Measurements from ENCODE around the gene CAMK2A.
"Not testable (repeated sequence)": the region's sequence is repeated elsewhere in the genome, so short reads cannot be mapped to it uniquely, and the experiment has no call there.

Gene CAMK2A

GRCh38 chr5:150239099-150239793 is 50.3 kb downstream of the CAMK2A start:
- no peak overlapping the region for H3K4me3 ChIP-seq (ENCODE audit: low read depth, low read length)
- no peak for DNase-seq (ENCODE audit: low read depth)
- no peak for TF ChIP-seq CTCF (conservative IDR thresholded peaks at IDR 0.05; ENCODE audit: low read depth, low read length)

GRCh38 chr5:150238646-150239045 is 50.9 kb downstream of the CAMK2A start:
- TF ChIP-seq CTCF (conservative IDR thresholded peaks at IDR 0.05; ENCODE audit: low read depth, low read length), result no peak
- DNase-seq (ENCODE audit: low read depth), result no peak
- H3K4me3 ChIP-seq (ENCODE audit: low read depth, low read length), result no peak overlapping the region

GRCh38 chr5:150236981-150237754 is 52.4 kb downstream of the CAMK2A start:
- no peak overlapping the region for H3K4me3 ChIP-seq (ENCODE audit: low read depth, low read length)
- DNase-seq (ENCODE audit: low read depth), result no peak
- TF ChIP-seq CTCF (conservative IDR thresholded peaks at IDR 0.05; ENCODE audit: low read depth, low read length), result no peak

GRCh38 chr5:150236313-150236712 is 53.3 kb downstream of the CAMK2A start:
- TF ChIP-seq CTCF (conservative IDR thresholded peaks at IDR 0.05; ENCODE audit: low read depth, low read length), result no peak
- DNase-seq (ENCODE audit: low read depth), result no peak
- H3K4me3 ChIP-seq (ENCODE audit: low read depth, low read length), result no peak overlapping the region

- no peak for TF ChIP-seq CTCF (conservative IDR thresholded peaks at IDR 0.05; ENCODE audit: low read depth, low read length)
- DNase-seq (ENCODE audit: low read depth), result no peak
- H3K4me3 ChIP-seq (ENCODE audit: low read depth, low read length), result no peak overlapping the region
These were observed 54.1 kb downstream of the CAMK2A start for GRCh38 chr5:150235500-150235854.

GRCh38 chr5:150234576-150235499 is 54.7 kb downstream of the CAMK2A start:
- TF ChIP-seq CTCF (conservative IDR thresholded peaks at IDR 0.05; ENCODE audit: low read depth, low read length), result no peak
- no peak overlapping the region for H3K4me3 ChIP-seq (ENCODE audit: low read depth, low read length)
- no peak for DNase-seq (ENCODE audit: low read depth)

GRCh38 chr5:150233706-150234105 is 55.9 kb downstream of the CAMK2A start:
- H3K4me3 ChIP-seq (ENCODE audit: low read depth, low read length); DNase-seq (ENCODE audit: low read depth): not testable (repeated sequence)

All from choroid plexus epithelial cell (primary cell).